ENCODE results near the gene ADH5. TPM values are rescaled to one million over a fixed set of nuclear protein-coding genes. Genes with fewer than 3 reads are reported as not detected.
A peak's percentile ranks its signal among the peaks of the same experiment; 100 is the strongest.

Gene ADH5
- total RNA-seq, 2 experiments from 2014 or later = 50.0 to 88.6 TPM

- Histone ChIP-seq H4K20me1 (ENCODE audit: insufficient read depth, low read length) (no peaks in the 10 kb centered on the region), H3K9me3 (ENCODE audit: low read length) (no peaks in the 10 kb centered on the region), H3K79me2 (ENCODE audit: insufficient read depth, low read depth, low read length) (no peaks in the 10 kb centered on the region), H3K4me2 (ENCODE audit: low read length) (no peak overlapping the region), H3K36me3 (ENCODE audit: insufficient read depth, low read length) (peaks cover 96% of the 10 kb centered on the region), H3K27ac (ENCODE audit: low read depth, low read length, poor library complexity, severe bottlenecking) (no peak overlapping the region), H3K4me3 (ENCODE audit: low read depth, low read length, poor library complexity, severe bottlenecking) (no peak overlapping the region), H3K9me2 (ENCODE audit: insufficient read depth, low read length) (no peaks in the 10 kb centered on the region), H3K4me1 (ENCODE audit: insufficient read depth, low read length, poor library complexity, severe bottlenecking) (peaks cover 21% of the 10 kb centered on the region), H2AFZ (ENCODE audit: low read length) (no peak overlapping the region)
- ChIA-PET CTCF (ENCODE audit: unreplicated experiment) (no interaction called here), POLR2A (interaction anchor here (2.9 kb wide), 1 partner anchor 10 kb away, joined by 7 read pairs; no protein-coding TSS in a partner anchor)
- no TSS peak for BruUV-seq (replicated peaks)
- TF ChIP-seq CTCF (conservative IDR thresholded peaks at IDR 0.05; ENCODE audit: low read length) (no peak), EZH2phosphoT487 (IDR thresholded peaks at IDR 0.05; ENCODE audit: borderline replicate concordance, low read depth, low read length) (no peak)
- intact Hi-C loops (cut with micrococcal nuclease; ENCODE audit: unreplicated experiment) = no loop called here
- DNase-seq (ENCODE audit: low spot score) = no peak
These were observed 40.9 kb downstream of the ADH5 start for GRCh38 chr4:99047710-99048109.

GRCh38 chr4:99043346-99043745 is 45.2 kb downstream of the ADH5 start:
- BruUV-seq (replicated peaks) = no TSS peak
- ChIA-PET CTCF (ENCODE audit: unreplicated experiment) (interaction anchor here (1.2 kb wide), 1 partner anchor 47 kb away, joined by 4 read pairs; the partner anchor contains the start of gene METAP1), POLR2A (interaction anchor here (0.5 to 1.1 kb wide), 6 partner anchors 13 to 114 kb away, joined by 3 to 9 read pairs (median 4); partner anchors contain the start of gene METAP1)
- no peaks in the 10 kb centered on the region for H4K20me1 ChIP-seq (ENCODE audit: insufficient read depth, low read length)
- no peak for TF ChIP-seq EZH2phosphoT487 (IDR thresholded peaks at IDR 0.05; ENCODE audit: borderline replicate concordance, low read depth, low read length)
- no peak for TF ChIP-seq CTCF (conservative IDR thresholded peaks at IDR 0.05; ENCODE audit: low read length)
- intact Hi-C loops (cut with micrococcal nuclease; ENCODE audit: unreplicated experiment) = no loop called here
- H3K4me1 ChIP-seq (ENCODE audit: insufficient read depth, low read length, poor library complexity, severe bottlenecking) = peaks cover 13% of the 10 kb centered on the region
- H3K4me3 ChIP-seq (ENCODE audit: low read depth, low read length, poor library complexity, severe bottlenecking) = peak overlapping the region; percentile 13
- peak; percentile 54 for DNase-seq (ENCODE audit: low spot score)
- H3K36me3 ChIP-seq (ENCODE audit: insufficient read depth, low read length) = peaks cover 94% of the 10 kb centered on the region
- H3K27ac ChIP-seq (ENCODE audit: low read depth, low read length, poor library complexity, severe bottlenecking) = peak overlapping the region; percentile 60
- no peaks in the 10 kb centered on the region; the same call in 1 of the 2 replicates for H3K79me2 ChIP-seq (ENCODE audit: insufficient read depth, low read depth, low read length)
- no peak overlapping the region for H2AFZ ChIP-seq (ENCODE audit: low read length)
- peak overlapping the region; percentile 41 for H3K4me2 ChIP-seq (ENCODE audit: low read length)
- peaks cover 9% of the 10 kb centered on the region for H3K9me3 ChIP-seq (ENCODE audit: low read length)
- H3K9me2 ChIP-seq (ENCODE audit: insufficient read depth, low read length) = no peaks in the 10 kb centered on the region

- Histone ChIP-seq H3K79me2 (ENCODE audit: insufficient read depth, low read depth, low read length) (peaks cover 7% of the 10 kb centered on the region), H3K9me2 (ENCODE audit: insufficient read depth, low read length) (no peaks in the 10 kb centered on the region), H3K36me3 (ENCODE audit: insufficient read depth, low read length) (peaks cover 92% of the 10 kb centered on the region), H3K27ac (ENCODE audit: low read depth, low read length, poor library complexity, severe bottlenecking) (no peak overlapping the region), H3K9me3 (ENCODE audit: low read length) (peaks cover 28% of the 10 kb centered on the region), H3K4me2 (ENCODE audit: low read length) (no peak overlapping the region), H4K20me1 (ENCODE audit: insufficient read depth, low read length) (no peaks in the 10 kb centered on the region), H2AFZ (ENCODE audit: low read length) (no peak overlapping the region), H3K4me1 (ENCODE audit: insufficient read depth, low read length, poor library complexity, severe bottlenecking) (peaks cover 7% of the 10 kb centered on the region), H3K4me3 (ENCODE audit: low read depth, low read length, poor library complexity, severe bottlenecking) (no peak overlapping the region)
- intact Hi-C loops (cut with micrococcal nuclease; ENCODE audit: unreplicated experiment) = no loop called here
- peak; percentile 8 for DNase-seq (ENCODE audit: low spot score)
- ChIA-PET CTCF (ENCODE audit: unreplicated experiment) (no interaction called here), POLR2A (interaction anchor here (0.7 to 1.5 kb wide), 5 partner anchors 9 to 353 kb away, joined by 3 to 7 read pairs (median 4); no protein-coding TSS in a partner anchor)
- BruUV-seq (replicated peaks) = no TSS peak
- TF ChIP-seq EZH2phosphoT487 (IDR thresholded peaks at IDR 0.05; ENCODE audit: borderline replicate concordance, low read depth, low read length) = no peak
- TF ChIP-seq CTCF (conservative IDR thresholded peaks at IDR 0.05; ENCODE audit: low read length) = no peak
These were observed 50.4 kb downstream of the ADH5 start for GRCh38 chr4:99038213-99038612.
